Hair follicular keratinocyte (primary cell): Measurements from ENCODE around the gene HIPK3. TPM values are rescaled to one million over a fixed set of nuclear protein-coding genes. Genes with fewer than 3 reads are reported as not detected.

Source experiments
- total RNA-seq: library from RNA; depleted of rRNA; stranded (reverse); fragments of >200 nt; gene quantifications from 2 replicates; pipeline ENCODE4 v1.2.3, GENCODE V29; 2015

The HIPK3 gene
- 22.9 and 33.0 TPM in 2 replicates for total RNA-seq

DNA sequence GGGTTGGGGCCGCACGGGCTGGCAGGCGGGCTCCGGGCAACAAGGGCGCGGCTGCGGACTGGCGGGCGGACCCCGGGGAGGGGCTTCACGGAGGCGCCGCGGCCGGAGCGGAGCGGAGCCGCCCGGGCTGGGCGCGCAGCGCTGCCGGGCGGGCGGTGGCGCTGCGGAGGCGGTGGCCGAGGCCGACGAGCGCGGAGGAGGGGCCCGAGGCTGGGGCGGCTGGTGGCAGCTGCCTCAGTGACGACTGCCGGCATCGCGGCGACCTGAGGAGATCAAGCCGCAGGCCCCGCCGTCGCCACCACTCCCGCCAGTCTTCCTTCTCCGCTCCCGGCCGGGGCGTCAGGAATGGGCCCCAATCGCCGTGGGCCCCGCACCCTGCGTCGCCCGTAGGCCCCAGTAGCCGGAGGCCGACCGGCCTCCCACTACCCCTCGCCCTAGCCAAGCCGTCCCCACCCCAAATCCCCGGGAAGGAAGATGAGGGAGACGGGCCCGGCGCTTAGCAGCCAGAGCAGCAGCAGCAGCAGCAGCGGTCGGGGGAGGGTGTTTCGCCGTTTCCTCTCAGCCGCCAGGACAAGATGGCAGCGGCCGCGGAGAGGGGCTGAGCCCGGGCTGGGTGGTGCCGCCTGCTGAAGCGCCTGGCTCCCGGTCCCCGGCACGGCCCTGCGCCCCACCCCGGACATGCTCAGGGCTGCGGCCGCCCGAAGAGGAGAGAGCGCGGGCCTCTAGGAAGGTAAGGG is at the start of gene HIPK3:
TSS of gene HIPK3 (plus strand) at position 222 of the 737 bp plus-strand sequence.

DNA sequence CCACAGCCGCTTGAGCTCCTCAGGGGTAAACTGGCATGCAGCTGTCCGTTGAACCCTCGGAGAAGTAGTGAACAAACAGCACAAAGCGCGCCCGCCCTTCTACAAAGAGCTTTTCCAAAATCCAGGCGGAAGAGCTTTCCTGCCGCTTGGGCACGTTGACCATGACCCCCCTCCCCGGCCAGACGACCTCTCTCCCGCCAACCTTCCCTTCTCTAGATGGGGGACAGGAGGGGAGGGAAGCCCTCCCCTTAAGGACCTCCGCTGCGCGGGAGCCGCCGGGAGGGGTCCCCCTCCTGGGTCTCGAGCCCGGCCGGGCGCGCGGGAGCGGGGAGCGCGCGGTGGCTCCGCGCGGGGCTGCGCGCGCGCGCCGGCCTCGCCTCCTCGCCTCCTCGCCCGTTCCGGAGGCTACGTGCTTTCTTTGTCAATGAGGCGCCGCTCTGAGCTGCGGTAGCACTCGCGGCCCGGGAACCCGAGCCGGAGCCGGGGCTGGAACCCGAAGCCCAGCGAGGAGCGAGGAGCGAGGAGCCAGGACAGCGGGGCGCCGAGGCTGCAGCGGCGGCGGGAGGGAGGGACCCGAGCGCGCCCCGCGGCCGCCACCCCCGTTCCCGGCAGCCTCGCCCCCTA is 118.6 kb downstream of the HIPK3 start, which contains the start of gene KIAA1549L:
TSS of gene KIAA1549L (plus strand) at position 421 of the 624 bp plus-strand sequence.

Other genes starting within 250 kb of the HIPK3 start
- 7.3 and 18.9 TPM in 2 replicates for gene DEPDC7, start 241.5 kb upstream of the HIPK3 start, total RNA-seq
- 15.9 and 37.7 TPM in 2 replicates for gene TCP11L1, start 217.8 kb upstream of the HIPK3 start, total RNA-seq
- 13.7 and 23.6 TPM in 2 replicates for gene CSTF3, start 95.9 kb upstream of the HIPK3 start, total RNA-seq
- gene KIAA1549L, start 118.7 kb downstream of the HIPK3 start, total RNA-seq = 7.4 and 9.6 TPM in 2 replicates